Measurements from ENCODE around the gene H1-8. TPM values are rescaled to one million over a fixed set of nuclear protein-coding genes. Genes with fewer than 3 reads are reported as not detected.

H1-8 gene
- total RNA-seq, 2 donors from 2014 or later: not detected

- ATAC-seq (ENCODE audit: insufficient number of reproducible peaks, low FRiP score, low read depth) (no peak), DNase-seq (ENCODE audit: low spot score) (no peak)
- no peak overlapping the region for H3K4me3 ChIP-seq
- H3K36me3 ChIP-seq: peaks cover 45% of the 10 kb centered on the region
- peaks cover 57 to 76% of the 10 kb centered on the region in 2 donors for H3K4me1 ChIP-seq (ENCODE audit: control insufficient read depth in 1 of 2, low read depth in 2 of 2)
- H3K9me3 ChIP-seq: no peaks in the 10 kb centered on the region
- TF ChIP-seq, protein P1, sequence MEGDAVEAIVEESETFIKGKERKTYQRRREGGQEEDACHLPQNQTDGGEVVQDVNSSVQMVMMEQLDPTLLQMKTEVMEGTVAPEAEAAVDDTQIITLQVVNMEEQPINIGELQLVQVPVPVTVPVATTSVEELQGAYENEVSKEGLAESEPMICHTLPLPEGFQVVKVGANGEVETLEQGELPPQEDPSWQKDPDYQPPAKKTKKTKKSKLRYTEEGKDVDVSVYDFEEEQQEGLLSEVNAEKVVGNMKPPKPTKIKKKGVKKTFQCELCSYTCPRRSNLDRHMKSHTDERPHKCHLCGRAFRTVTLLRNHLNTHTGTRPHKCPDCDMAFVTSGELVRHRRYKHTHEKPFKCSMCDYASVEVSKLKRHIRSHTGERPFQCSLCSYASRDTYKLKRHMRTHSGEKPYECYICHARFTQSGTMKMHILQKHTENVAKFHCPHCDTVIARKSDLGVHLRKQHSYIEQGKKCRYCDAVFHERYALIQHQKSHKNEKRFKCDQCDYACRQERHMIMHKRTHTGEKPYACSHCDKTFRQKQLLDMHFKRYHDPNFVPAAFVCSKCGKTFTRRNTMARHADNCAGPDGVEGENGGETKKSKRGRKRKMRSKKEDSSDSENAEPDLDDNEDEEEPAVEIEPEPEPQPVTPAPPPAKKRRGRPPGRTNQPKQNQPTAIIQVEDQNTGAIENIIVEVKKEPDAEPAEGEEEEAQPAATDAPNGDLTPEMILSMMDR (IDR thresholded peaks at IDR 0.05): no peak
- H3K27me3 ChIP-seq (replicated peaks; ENCODE audit: insufficient read depth): no peaks in the 10 kb centered on the region
- H3K27ac ChIP-seq: peak overlapping the region; percentile 78 to 86
These were observed 18.8 kb downstream of the H1-8 start for GRCh38 chr3:129561619-129562248.

GRCh38 chr3:129562803-129563202 is 19.8 kb downstream of the H1-8 start:
- H3K4me3 ChIP-seq: no peak overlapping the region
- ATAC-seq (ENCODE audit: insufficient number of reproducible peaks, low FRiP score, low read depth): no peak
- no peaks in the 10 kb centered on the region for H3K27me3 ChIP-seq (replicated peaks; ENCODE audit: insufficient read depth)
- H3K27ac ChIP-seq: no peak overlapping the region
- no peak for DNase-seq (ENCODE audit: low spot score)
- H3K9me3 ChIP-seq: no peaks in the 10 kb centered on the region
- H3K4me1 ChIP-seq (ENCODE audit: control insufficient read depth in 1 of 2, low read depth in 2 of 2): peaks cover 46 to 66% of the 10 kb centered on the region in 2 donors
- TF ChIP-seq, protein P1 (IDR thresholded peaks at IDR 0.05): no peak
- H3K36me3 ChIP-seq: peaks cover 55% of the 10 kb centered on the region

DNA sequence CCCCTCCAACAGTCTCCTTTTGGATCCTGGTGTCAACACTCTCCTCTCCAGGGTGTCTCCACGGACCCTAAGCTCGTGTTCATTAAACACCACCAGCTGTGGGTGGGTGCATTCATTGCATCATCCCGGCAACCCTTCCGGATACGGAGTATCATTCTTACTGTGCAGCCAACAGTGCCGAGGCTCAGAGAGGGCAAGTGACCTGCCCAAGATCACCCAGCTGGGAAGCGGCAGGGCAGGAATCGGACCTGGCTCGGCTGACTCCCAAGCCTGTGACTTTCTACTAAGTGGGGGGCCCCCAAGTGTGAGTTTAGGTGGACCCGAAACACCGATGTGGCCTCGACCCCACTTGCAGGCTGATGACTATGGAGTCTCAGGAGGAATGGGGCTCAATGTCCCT is 20.4 kb downstream of the H1-8 start:
- H3K4me3 ChIP-seq: no peak overlapping the region
- no peaks in the 10 kb centered on the region for H3K27me3 ChIP-seq (replicated peaks; ENCODE audit: insufficient read depth)
- DNase-seq (ENCODE audit: low spot score) (no peak), ATAC-seq (ENCODE audit: insufficient number of reproducible peaks, low FRiP score, low read depth) (no peak)
- H3K27ac ChIP-seq: peak overlapping the region in 1 of 2 donors; percentile 66
- H3K9me3 ChIP-seq: no peaks in the 10 kb centered on the region
- TF ChIP-seq, protein P1 (IDR thresholded peaks at IDR 0.05): no peak
- peaks cover 55% of the 10 kb centered on the region for H3K36me3 ChIP-seq
- peaks cover 43 to 61% of the 10 kb centered on the region in 2 donors for H3K4me1 ChIP-seq (ENCODE audit: control insufficient read depth in 1 of 2, low read depth in 2 of 2)

- H3K36me3 ChIP-seq: peaks cover 61% of the 10 kb centered on the region
- TF ChIP-seq, protein P1 (IDR thresholded peaks at IDR 0.05): no peak
- no peaks in the 10 kb centered on the region for H3K27me3 ChIP-seq (replicated peaks; ENCODE audit: insufficient read depth)
- peak overlapping the region; percentile 66 to 75 for H3K27ac ChIP-seq
- H3K4me1 ChIP-seq (ENCODE audit: control insufficient read depth in 1 of 2, low read depth in 2 of 2): peaks cover 36 to 54% of the 10 kb centered on the region in 2 donors
- ATAC-seq (ENCODE audit: insufficient number of reproducible peaks, low FRiP score, low read depth): no peak
- H3K4me3 ChIP-seq: no peak overlapping the region
- no peaks in the 10 kb centered on the region for H3K9me3 ChIP-seq
- no peak for DNase-seq (ENCODE audit: low spot score)
These were observed 21.0 kb downstream of the H1-8 start for GRCh38 chr3:129563850-129564535.

DNA sequence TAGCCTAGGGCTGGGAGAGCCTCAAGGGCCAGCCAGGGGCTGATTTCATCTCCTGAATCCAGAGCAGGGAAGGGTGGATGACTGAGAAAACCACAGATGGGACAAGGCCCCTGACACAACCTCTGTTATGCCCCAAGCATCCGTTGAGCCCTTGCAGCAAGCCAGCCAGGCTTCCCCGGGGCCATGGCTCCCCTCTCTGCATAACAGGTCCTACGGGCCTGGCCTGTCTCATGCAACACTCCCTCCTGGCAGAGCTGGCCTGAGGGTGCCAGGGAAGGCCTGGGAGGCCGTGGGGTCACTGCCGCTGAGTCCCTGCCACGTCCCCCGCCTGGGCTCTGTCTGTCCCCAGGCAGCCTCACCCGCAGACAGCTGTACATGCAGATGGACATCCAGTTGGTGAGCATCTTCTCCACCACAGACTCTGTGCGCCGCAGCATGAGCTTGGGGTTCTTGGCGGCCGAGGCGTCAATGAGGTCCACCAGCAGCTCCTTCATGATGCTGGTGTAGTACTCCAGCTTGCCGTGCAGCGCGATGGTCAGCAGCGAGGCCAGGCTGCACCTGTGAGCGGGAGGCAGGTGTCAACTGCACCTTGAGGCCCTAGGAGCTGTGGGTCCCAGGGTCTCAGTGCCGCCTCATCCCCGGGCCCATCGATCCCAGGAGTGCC is 22.1 kb downstream of the H1-8 start:
- no peak for ATAC-seq (ENCODE audit: insufficient number of reproducible peaks, low FRiP score, low read depth)
- Histone ChIP-seq H3K9me3 (no peaks in the 10 kb centered on the region), H3K36me3 (peaks cover 61% of the 10 kb centered on the region), H3K27me3 (replicated peaks; ENCODE audit: insufficient read depth) (no peaks in the 10 kb centered on the region), H3K4me3 (no peak overlapping the region), H3K27ac (peak overlapping the region; percentile 66 to 75), H3K4me1 (ENCODE audit: control insufficient read depth in 1 of 2, low read depth in 2 of 2) (peaks cover 25 to 43% of the 10 kb centered on the region in 2 donors)
- TF ChIP-seq, protein P1 (IDR thresholded peaks at IDR 0.05): no peak
- DNase-seq (ENCODE audit: low spot score): no peak

Data from thoracic aorta (tissue), 2 donors.